HG02623 (cell line): ENCODE measurements around the gene ADCY4.
"Not testable (repeated sequence)": the region's sequence is repeated elsewhere in the genome, so short reads cannot be mapped to it uniquely, and the experiment has no call there.

Source experiments
- ATAC-seq: cut with Tn5 transposase; IDR thresholded peaks from one replicate; pipeline ENCODE4 v1.9.1; 2021; ENCODE audit warnings: moderate library complexity; ENCODE audit not compliant: unreplicated experiment

Gene ADCY4

GRCh38 chr14:24366721-24367513, 32.0 kb upstream of the ADCY4 start:
- ATAC-seq, result peak; percentile 49

- no peak for ATAC-seq
Measured at GRCh38 chr14:24366413-24366720, 31.5 kb upstream of the ADCY4 start.

GRCh38 chr14:24365600-24366412, 30.9 kb upstream of the ADCY4 start:
- peak; percentile 37 for ATAC-seq

- no peak for ATAC-seq
Measured at GRCh38 chr14:24364841-24365240, 30.0 kb upstream of the ADCY4 start.

GRCh38 chr14:24363401-24363800, 28.5 kb upstream of the ADCY4 start:
- no peak for ATAC-seq

GRCh38 chr14:24362241-24362960, 27.5 kb upstream of the ADCY4 start:
- ATAC-seq, result no peak

GRCh38 chr14:24361326-24361725, 26.5 kb upstream of the ADCY4 start:
- ATAC-seq, result no peak

GRCh38 chr14:24360281-24360680, 25.4 kb upstream of the ADCY4 start:
- ATAC-seq, result no peak

GRCh38 chr14:24356208-24356607, 21.3 kb upstream of the ADCY4 start:
- ATAC-seq, result no peak

GRCh38 chr14:24355009-24355408, 20.1 kb upstream of the ADCY4 start:
- no peak for ATAC-seq

GRCh38 chr14:24354482-24354825, 19.6 kb upstream of the ADCY4 start:
- ATAC-seq, result not testable (repeated sequence)

- no peak for ATAC-seq
Measured at GRCh38 chr14:24353559-24354481, 18.9 kb upstream of the ADCY4 start.

- no peak for ATAC-seq
Measured at GRCh38 chr14:24351517-24351916, 16.6 kb upstream of the ADCY4 start.

GRCh38 chr14:24349742-24350141, 14.9 kb upstream of the ADCY4 start:
- ATAC-seq, result no peak

- no peak for ATAC-seq
Measured at GRCh38 chr14:24348186-24348585, 13.3 kb upstream of the ADCY4 start.

- ATAC-seq, result no peak
Measured at GRCh38 chr14:24347134-24347533, 12.3 kb upstream of the ADCY4 start.

GRCh38 chr14:24343795-24344660, 9.2 kb upstream of the ADCY4 start:
- no peak for ATAC-seq

GRCh38 chr14:24342889-24343288, 8.0 kb upstream of the ADCY4 start:
- no peak for ATAC-seq

- no peak for ATAC-seq
Measured at GRCh38 chr14:24340606-24341005, 5.7 kb upstream of the ADCY4 start.
